Measurements from ENCODE around the gene PTPN13. TPM values are rescaled to one million over a fixed set of nuclear protein-coding genes. Genes with fewer than 3 reads are reported as not detected.

Gene PTPN13
- total RNA-seq, 1 donor from 2014 or later: 66.3 TPM

DNA sequence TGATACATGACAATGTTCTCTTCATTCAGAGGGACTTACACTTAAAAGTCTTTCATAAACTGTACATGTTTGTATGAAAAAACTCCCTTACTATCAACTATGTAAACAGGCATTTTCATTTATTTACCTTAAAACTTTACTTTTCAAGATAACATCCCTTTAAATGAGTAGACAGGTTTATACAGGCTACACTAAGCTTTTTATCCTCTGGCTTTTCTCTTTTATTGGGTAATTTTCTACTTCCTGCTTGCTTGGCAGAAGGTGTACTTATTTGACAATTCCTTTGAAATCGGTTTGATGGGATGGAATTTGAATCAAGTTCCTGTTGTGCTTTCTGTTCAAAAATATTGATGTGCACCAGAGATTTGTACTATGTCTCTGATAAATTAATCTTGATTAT, 81.4 kb downstream of the PTPN13 start:
- Histone ChIP-seq H3K36me3 (no peaks in the 10 kb centered on the region), H3K9me3 (no peaks in the 10 kb centered on the region), H3K27ac (no peak overlapping the region), H3K27me3 (no peaks in the 10 kb centered on the region), H3K4me1 (peaks cover 9% of the 10 kb centered on the region), H3K4me3 (no peak overlapping the region)
- DNase-seq (ENCODE audit: extremely low spot score in 2 of 2): no peak
- intact Hi-C loops (cut with DNase I): no loop called here
- TF ChIP-seq, protein P1, sequence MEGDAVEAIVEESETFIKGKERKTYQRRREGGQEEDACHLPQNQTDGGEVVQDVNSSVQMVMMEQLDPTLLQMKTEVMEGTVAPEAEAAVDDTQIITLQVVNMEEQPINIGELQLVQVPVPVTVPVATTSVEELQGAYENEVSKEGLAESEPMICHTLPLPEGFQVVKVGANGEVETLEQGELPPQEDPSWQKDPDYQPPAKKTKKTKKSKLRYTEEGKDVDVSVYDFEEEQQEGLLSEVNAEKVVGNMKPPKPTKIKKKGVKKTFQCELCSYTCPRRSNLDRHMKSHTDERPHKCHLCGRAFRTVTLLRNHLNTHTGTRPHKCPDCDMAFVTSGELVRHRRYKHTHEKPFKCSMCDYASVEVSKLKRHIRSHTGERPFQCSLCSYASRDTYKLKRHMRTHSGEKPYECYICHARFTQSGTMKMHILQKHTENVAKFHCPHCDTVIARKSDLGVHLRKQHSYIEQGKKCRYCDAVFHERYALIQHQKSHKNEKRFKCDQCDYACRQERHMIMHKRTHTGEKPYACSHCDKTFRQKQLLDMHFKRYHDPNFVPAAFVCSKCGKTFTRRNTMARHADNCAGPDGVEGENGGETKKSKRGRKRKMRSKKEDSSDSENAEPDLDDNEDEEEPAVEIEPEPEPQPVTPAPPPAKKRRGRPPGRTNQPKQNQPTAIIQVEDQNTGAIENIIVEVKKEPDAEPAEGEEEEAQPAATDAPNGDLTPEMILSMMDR (IDR thresholded peaks at IDR 0.05): no peak
- TF ChIP-seq POLR2A (IDR thresholded peaks at IDR 0.05) (no peak), POLR2AphosphoS5 (IDR thresholded peaks at IDR 0.05; ENCODE audit: insufficient read depth in 1 of 2, low read depth in 1 of 2) (no peak)

DNA sequence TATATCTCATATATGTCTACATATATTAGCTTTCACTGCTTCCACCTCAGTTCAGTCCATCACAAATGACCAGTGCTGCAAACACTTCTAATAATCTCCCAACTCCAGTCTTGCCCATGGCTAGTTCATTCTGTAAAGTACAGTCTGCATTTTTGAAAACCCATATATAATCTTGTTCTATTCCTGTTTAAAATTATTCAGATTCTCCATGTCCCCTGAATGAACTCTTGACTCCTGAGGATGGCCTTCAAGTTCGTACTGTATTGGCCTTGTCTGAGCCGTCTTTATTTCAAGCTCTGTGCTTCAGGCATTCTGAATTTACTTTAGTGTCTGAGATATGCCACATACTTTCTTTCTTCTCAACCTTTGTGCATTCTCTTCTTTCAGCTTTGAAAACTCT, 84.7 kb downstream of the PTPN13 start:
- Histone ChIP-seq H3K4me3 (no peak overlapping the region), H3K36me3 (no peaks in the 10 kb centered on the region), H3K27me3 (no peaks in the 10 kb centered on the region), H3K9me3 (no peaks in the 10 kb centered on the region), H3K4me1 (peaks cover 4% of the 10 kb centered on the region), H3K27ac (no peak overlapping the region)
- TF ChIP-seq, protein P1 (IDR thresholded peaks at IDR 0.05): no peak
- no peak for DNase-seq (ENCODE audit: extremely low spot score in 2 of 2)
- intact Hi-C loops (cut with DNase I): no loop called here

DNA sequence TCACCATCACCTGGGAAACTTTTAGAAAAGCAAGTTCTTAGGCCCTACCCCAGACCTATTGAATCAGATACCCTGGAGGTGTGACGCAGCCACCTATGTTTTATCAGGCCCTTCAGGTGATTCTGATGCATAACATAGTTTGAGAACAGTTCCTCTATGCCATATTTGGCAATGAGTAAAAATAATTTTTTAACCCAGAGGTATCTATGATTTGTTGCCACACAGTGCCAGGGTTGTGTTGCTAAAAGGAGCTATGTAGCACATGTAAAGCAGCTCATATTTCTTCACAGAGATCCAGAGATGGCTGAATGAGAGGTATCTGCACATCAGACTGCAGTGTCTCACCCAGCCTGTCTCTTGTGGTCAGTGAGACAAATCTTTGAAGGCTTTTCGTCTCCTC, 85.3 kb downstream of the PTPN13 start:
- peaks cover 4% of the 10 kb centered on the region for H3K4me1 ChIP-seq
- intact Hi-C loops (cut with DNase I): no loop called here
- TF ChIP-seq, protein P1 (IDR thresholded peaks at IDR 0.05): no peak
- TF ChIP-seq POLR2A (IDR thresholded peaks at IDR 0.05) (no peak), POLR2AphosphoS5 (IDR thresholded peaks at IDR 0.05; ENCODE audit: insufficient read depth in 1 of 2, low read depth in 1 of 2) (no peak)

DNA sequence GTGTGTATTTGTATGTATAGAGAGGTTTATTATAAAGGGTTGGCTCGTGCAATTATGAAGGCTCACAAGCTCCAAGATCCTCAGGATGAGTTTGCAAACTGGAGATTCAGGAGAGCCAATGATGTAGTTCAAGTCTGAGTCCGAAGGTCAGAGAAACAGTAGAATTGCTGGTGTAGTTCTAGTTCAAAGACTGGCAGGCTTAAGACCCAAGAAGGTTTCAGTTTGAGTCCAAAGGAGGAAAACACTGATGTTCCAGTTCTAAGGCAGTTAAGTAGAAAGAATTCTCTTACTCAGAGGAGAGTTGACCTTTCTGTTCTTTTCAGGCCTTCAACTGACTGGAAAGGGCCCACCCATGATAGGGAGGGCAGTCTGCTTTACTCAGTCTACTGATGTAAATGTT, 89.1 kb downstream of the PTPN13 start:
- Histone ChIP-seq H3K36me3 (no peaks in the 10 kb centered on the region), H3K27ac (no peak overlapping the region), H3K27me3 (no peaks in the 10 kb centered on the region), H3K4me1 (peaks cover 4% of the 10 kb centered on the region), H3K4me3 (no peak overlapping the region), H3K9me3 (no peaks in the 10 kb centered on the region)
- no peak for TF ChIP-seq POLR2A (IDR thresholded peaks at IDR 0.05)
- TF ChIP-seq, protein P1 (IDR thresholded peaks at IDR 0.05): no peak
- no peak for TF ChIP-seq POLR2AphosphoS5 (IDR thresholded peaks at IDR 0.05; ENCODE audit: insufficient read depth in 1 of 2, low read depth in 1 of 2)
- intact Hi-C loops (cut with DNase I): no loop called here
- no peak for DNase-seq (ENCODE audit: extremely low spot score in 2 of 2)

More for the DNA sequence above, 85.3 kb downstream of the PTPN13 start:
- H3K4me3 ChIP-seq: no peak overlapping the region
- no peak for DNase-seq (ENCODE audit: extremely low spot score in 2 of 2)
- no peaks in the 10 kb centered on the region for H3K27me3 ChIP-seq
- no peaks in the 10 kb centered on the region for H3K9me3 ChIP-seq
- no peak overlapping the region for H3K27ac ChIP-seq
- no peaks in the 10 kb centered on the region for H3K36me3 ChIP-seq

DNA sequence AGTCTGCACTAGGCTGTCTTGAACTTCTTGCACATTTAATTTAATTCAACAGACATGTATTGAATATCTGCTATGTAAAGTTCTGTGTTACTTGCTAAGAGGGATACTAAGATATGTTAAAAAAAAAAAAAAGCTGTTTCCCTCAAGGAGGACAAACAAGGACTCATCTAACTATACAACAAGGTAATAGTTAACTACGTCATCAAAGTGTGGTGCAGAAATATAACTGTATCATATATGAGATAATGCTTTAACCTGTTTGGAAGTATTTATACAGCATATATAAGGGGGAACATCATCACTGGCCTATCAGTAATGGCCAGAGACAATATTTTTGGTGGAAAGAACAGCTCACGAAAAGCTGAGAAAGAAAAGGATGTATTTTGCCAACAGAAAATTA, 89.9 kb downstream of the PTPN13 start:
- peaks cover 4% of the 10 kb centered on the region for H3K4me1 ChIP-seq
- no peak for DNase-seq (ENCODE audit: extremely low spot score in 2 of 2)
- no peaks in the 10 kb centered on the region for H3K9me3 ChIP-seq
- no peaks in the 10 kb centered on the region for H3K27me3 ChIP-seq
- H3K27ac ChIP-seq: no peak overlapping the region
- TF ChIP-seq, protein P1 (IDR thresholded peaks at IDR 0.05): no peak
- TF ChIP-seq POLR2AphosphoS5 (IDR thresholded peaks at IDR 0.05; ENCODE audit: insufficient read depth in 1 of 2, low read depth in 1 of 2) (no peak), POLR2A (IDR thresholded peaks at IDR 0.05) (no peak)
- intact Hi-C loops (cut with DNase I): no loop called here
- no peaks in the 10 kb centered on the region for H3K36me3 ChIP-seq
- H3K4me3 ChIP-seq: no peak overlapping the region
